ENCODE data around the gene HDAC7.

The HDAC7 gene

GRCh38 chr12:47787596-47788319, 31.9 kb downstream of the HDAC7 start:
- H3K4me3 Mint-ChIP-seq = no peak overlapping the region
- peaks cover 61% of the 10 kb centered on the region for H3K4me1 Mint-ChIP-seq
- peaks cover 100% of the 10 kb centered on the region for H3K36me3 Mint-ChIP-seq
- peak overlapping the region; percentile 92 for H3K27ac Mint-ChIP-seq
- ATAC-seq (no peak), DNase-seq (ENCODE audit: low spot score in 2 of 2) (no peak)
- H3K9me3 Mint-ChIP-seq = no peaks in the 10 kb centered on the region

- Mint-ChIP-seq H3K36me3 (peaks cover 100% of the 10 kb centered on the region), H3K4me3 (no peak overlapping the region), H3K4me1 (peaks cover 70% of the 10 kb centered on the region), H3K27ac (peak overlapping the region; percentile 92), H3K9me3 (no peaks in the 10 kb centered on the region)
- no peak for DNase-seq (ENCODE audit: low spot score in 2 of 2)
- no peak for ATAC-seq
Measured at GRCh38 chr12:47786662-47787280, 32.9 kb downstream of the HDAC7 start.

- Mint-ChIP-seq H3K27ac (peak overlapping the region; percentile 92), H3K4me3 (no peak overlapping the region), H3K36me3 (peaks cover 100% of the 10 kb centered on the region), H3K4me1 (peaks cover 76% of the 10 kb centered on the region), H3K9me3 (no peaks in the 10 kb centered on the region)
- ATAC-seq (peak; percentile 18), DNase-seq (ENCODE audit: low spot score in 2 of 2) (no peak)
Measured at GRCh38 chr12:47785887-47786661, 33.6 kb downstream of the HDAC7 start.

DNA sequence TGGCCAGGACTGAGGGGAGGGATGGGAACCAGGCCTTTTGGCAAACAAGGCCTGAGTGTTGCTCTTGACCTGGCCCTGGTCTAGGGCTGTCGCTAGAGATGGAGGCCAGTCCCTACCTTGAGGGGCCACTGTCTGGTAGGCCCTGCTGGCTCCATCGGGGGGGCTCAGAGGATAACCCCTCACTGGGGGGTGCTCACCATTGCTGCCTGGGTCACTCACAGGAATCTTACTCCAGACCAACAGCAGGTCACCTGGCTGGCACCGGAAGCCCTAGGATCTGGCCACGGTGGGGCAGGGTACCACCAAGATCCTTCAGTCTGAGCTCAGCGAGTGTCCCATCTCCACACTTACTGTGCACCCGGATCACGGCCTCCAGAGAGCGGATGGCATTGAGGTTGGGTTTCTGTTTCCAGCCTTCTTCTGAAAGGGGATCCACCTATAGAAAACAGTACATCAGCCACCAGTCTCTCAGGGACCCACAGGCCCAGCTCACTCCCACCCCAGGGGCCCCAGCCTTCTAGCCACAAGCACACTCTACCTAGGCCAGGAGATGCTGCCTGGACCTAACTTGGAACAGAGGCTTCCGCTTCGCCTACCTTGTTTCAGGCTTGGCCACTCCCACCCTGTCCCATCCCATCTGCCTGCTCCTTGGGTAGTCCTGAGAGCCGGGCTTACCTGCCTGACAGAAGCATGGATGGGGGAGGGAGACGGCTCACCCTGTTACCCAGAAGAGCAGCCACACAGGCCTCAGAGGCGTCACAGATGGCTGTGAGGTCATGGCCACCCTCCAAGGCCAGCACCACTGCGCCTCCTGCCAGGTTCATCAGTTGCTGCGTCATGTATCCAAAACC, 34.4 kb downstream of the HDAC7 start:
- Mint-ChIP-seq H3K27ac (peak overlapping the region; percentile 92), H3K4me3 (no peak overlapping the region)
- ATAC-seq = no peak

DNA sequence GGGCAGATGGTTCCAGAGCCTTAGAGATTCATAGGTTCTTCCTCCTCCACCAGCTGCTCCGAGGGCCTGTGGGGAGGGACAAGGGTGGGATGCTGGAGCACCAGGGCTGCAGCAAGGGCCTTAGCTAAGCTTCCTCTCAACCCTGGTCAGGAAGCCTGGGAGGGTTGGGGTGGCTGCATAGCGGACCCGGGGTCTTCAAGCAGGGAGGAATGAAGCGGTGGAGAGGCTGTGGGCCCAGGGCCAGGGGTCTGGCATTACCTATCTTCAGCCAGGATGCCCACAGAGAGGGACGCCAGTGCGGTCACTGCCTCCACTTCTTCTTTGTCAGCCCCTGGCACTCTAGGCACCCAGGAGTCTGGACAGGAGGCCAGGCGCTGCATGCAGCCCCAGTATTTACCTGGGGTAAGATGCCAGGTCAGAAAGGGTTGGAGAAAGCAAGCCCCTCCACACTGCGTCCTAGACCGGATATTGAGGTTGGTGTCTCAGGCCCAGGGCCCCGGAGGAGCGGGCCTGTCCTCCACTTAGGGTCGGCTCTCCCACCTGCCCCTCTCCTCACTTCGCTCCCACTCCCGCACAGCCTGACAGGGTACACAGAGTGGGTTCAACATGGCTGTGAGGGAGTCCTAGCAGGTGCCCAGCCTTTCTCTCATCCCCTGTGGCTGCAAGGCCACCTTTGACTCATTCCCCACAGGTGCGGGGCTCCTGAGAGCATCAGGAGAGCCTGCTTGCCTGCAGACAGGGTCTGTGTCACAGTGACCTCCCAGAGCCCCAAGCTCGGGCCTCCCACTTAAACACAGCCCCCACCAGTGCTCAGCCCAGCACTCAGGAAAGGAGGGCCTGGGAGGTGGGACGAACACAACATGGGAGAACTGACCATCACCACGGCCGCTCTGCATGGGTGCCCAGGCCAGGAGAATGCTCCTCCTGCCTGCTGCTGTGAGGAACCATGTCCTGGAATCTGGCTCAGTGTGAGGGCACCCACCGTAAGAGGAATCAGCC, 35.6 kb downstream of the HDAC7 start:
- Mint-ChIP-seq H3K4me1 (peaks cover 80% of the 10 kb centered on the region), H3K4me3 (no peak overlapping the region), H3K27ac (peak overlapping the region; percentile 92), H3K36me3 (peaks cover 100% of the 10 kb centered on the region), H3K9me3 (no peaks in the 10 kb centered on the region)
- ATAC-seq (no peak), DNase-seq (ENCODE audit: low spot score in 2 of 2) (no peak)

More for the DNA sequence above, 34.4 kb downstream of the HDAC7 start:
- Mint-ChIP-seq H3K4me1 (peaks cover 71% of the 10 kb centered on the region), H3K9me3 (no peaks in the 10 kb centered on the region), H3K36me3 (peaks cover 100% of the 10 kb centered on the region)
- DNase-seq (ENCODE audit: low spot score in 2 of 2) = no peak

- peaks cover 77% of the 10 kb centered on the region for H3K4me1 Mint-ChIP-seq
- no peak for DNase-seq (ENCODE audit: low spot score in 2 of 2)
- H3K36me3 Mint-ChIP-seq = peaks cover 100% of the 10 kb centered on the region
- no peak overlapping the region for H3K4me3 Mint-ChIP-seq
- H3K9me3 Mint-ChIP-seq = no peaks in the 10 kb centered on the region
- no peak for ATAC-seq
- peak overlapping the region; percentile 92 for H3K27ac Mint-ChIP-seq
Measured at GRCh38 chr12:47783024-47783755, 36.5 kb downstream of the HDAC7 start.

GRCh38 chr12:47782372-47782770, 37.3 kb downstream of the HDAC7 start:
- H3K4me3 Mint-ChIP-seq = no peak overlapping the region
- peaks cover 100% of the 10 kb centered on the region for H3K36me3 Mint-ChIP-seq
- H3K4me1 Mint-ChIP-seq = peaks cover 75% of the 10 kb centered on the region
- H3K27ac Mint-ChIP-seq = peak overlapping the region; percentile 92
- ATAC-seq (peak; percentile 5), DNase-seq (ENCODE audit: low spot score in 2 of 2) (no peak)
- no peaks in the 10 kb centered on the region for H3K9me3 Mint-ChIP-seq

DNA sequence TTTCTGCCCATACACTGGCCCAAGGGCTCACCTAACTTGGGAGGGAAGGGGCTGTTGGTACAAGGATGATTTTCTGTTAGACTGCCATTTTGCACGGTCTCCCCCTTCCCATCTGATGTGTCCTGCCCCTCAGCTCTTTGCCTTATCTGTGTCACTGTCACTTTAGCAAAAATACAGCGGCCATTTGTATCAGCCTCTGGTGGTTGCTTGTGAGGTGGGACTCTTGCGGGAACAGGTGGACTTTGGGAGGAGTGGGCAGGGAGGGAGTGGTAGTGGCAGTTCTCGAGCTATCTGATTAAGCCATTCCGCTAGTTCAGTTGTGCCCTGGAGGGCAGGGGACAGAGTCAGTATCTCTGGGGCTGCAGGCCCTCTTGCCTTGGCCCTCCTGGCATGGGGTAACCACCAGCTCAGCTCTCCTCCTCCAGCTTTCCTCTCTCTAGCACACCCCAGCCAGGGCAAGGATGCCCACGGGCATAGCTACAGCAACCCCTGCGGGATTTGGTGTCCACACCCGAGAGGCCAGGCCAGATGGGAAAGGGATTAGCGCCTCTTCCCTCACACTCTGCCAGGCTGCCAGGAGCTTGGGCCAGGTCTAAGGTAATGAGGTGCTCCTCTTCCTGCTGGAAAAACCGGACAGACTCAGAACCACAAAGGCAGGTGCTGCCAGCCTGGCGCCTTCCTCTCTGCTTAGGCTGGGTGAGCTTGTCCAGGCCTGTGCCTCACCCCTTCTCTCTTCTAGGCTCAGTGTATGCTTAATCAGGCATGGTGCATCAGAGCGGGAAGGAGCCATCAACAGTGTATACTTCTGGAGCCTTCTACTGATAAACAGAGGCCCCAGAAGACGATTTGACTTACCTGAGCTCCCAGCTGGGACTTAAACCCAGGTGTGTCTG, 38.0 kb downstream of the HDAC7 start:
- Mint-ChIP-seq H3K4me3 (no peak overlapping the region), H3K4me1 (peaks cover 69% of the 10 kb centered on the region), H3K9me3 (no peaks in the 10 kb centered on the region), H3K27ac (peak overlapping the region; percentile 92), H3K36me3 (peaks cover 100% of the 10 kb centered on the region)
- ATAC-seq (peak; percentile 18), DNase-seq (ENCODE audit: low spot score in 2 of 2) (no peak)

DNA sequence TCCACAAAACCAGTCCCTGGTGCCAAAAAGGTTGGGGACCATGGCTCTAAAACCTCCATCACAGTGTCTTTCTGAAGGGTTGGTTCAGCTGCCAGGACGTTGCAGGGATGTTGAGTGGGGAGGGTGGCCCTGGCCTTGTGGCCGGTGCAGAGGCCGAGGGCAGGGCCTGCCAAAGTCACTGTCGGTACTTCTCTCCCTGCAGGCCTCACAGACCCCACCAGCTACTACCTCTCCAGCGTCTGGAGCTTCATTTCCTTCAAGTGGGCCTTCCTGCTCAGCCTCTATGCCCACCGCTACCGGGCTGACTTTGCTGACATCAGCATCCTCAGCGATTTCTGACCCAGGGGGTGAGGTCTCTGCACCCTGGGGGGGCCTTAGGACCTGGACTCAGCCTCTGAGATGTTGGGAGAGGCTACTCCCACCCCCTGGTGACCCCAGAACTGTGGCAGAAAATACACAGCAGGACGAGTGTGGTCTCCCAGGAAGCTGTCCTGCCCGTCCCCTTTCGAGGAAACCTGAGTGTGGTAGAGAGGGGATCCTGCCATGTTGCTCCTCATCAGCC, 39.7 kb downstream of the HDAC7 start:
- Mint-ChIP-seq H3K27ac (peak overlapping the region; percentile 92), H3K4me1 (peaks cover 68% of the 10 kb centered on the region), H3K36me3 (peaks cover 100% of the 10 kb centered on the region), H3K9me3 (no peaks in the 10 kb centered on the region), H3K4me3 (no peak overlapping the region)
- ATAC-seq = no peak
- DNase-seq (ENCODE audit: low spot score in 2 of 2) = no peak

DNA sequence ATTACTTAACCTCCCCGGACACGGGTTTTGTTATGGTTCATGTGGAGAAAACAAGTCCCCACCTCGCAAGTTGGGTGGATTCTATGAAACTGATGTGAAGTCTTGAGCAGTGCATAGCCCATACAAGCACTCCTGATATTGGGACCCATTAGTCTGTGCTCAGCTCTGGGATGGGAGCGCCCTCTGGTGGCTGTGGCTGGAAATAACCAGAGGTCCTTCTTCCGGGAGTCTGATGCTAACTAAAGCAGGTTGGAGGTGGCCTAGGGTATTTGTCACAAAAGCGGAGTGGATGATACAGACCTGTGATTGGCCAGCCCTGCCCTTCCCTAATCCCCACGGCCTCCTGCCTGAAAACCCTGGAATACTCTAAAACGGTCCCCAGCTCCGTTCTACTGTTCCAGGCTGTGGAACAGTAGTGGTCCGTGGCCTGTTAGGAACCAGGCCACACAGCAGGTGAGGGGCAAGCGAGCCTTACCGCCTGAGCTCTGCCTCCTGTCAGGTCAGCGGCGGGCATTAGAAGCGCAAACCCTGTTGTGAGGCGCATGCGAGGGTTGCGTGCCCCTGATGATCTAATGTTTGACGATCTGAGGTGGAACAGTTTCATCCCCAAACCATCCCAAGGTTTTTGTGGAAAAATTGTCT, 40.3 kb downstream of the HDAC7 start:
- Mint-ChIP-seq H3K4me3 (no peak overlapping the region), H3K4me1 (peaks cover 68% of the 10 kb centered on the region), H3K27ac (peak overlapping the region; percentile 92), H3K9me3 (no peaks in the 10 kb centered on the region), H3K36me3 (peaks cover 99% of the 10 kb centered on the region)
- DNase-seq (ENCODE audit: low spot score in 2 of 2) (peak; percentile 91 to 96), ATAC-seq (peak; percentile 85)

GRCh38 chr12:47778881-47779280, 40.8 kb downstream of the HDAC7 start:
- Mint-ChIP-seq H3K4me1 (peaks cover 68% of the 10 kb centered on the region), H3K36me3 (peaks cover 99% of the 10 kb centered on the region), H3K9me3 (no peaks in the 10 kb centered on the region), H3K27ac (peak overlapping the region; percentile 92), H3K4me3 (no peak overlapping the region)
- ATAC-seq (no peak), DNase-seq (ENCODE audit: low spot score in 2 of 2) (no peak)

All from stimulated activated effector memory CD8-positive, alpha-beta T cell treated with anti-CD3 and anti-CD28 coated beads, Interleukin-12 subunit alpha, Interleukin-12 subunit beta, amount 100 ng/mL, for 72 hours (primary cell).